Keratinocyte (primary cell): Measurements from ENCODE around the gene CCNL2. TPM values are rescaled to one million over a fixed set of nuclear protein-coding genes. Genes with fewer than 3 reads are reported as not detected.

Experiments
- DNase-seq: peaks from one replicate; pipeline ENCODE4 v3.0.0-alpha.2; 2011; ENCODE audit warnings: low read depth, missing footprints, low spot score
- FAIRE-seq: peaks from 2 replicates; lab custom pipeline; 2011; peaks lifted over from hg19 to GRCh38; lab: Jason Lieb, UNC
- H2AFZ ChIP-seq: 2 replicates; pipeline ENCODE4 v1.6.0; 2012; ENCODE audit warnings: low read length, control low read depth, inconsistent platforms; ENCODE audit not compliant: control insufficient read depth
- H3K27ac ChIP-seq: 2 replicates; pipeline ENCODE4 v1.5.1; 2011; ENCODE audit warnings: low read length; ENCODE audit not compliant: control insufficient read depth, insufficient read depth
- H3K27me3 ChIP-seq: 3 replicates; pipeline ENCODE4 v1.6.0; 2011; ENCODE audit warnings: low read length; ENCODE audit not compliant: control insufficient read depth, insufficient read depth; ENCODE audit errors: extremely low read depth
- H3K36me3 ChIP-seq, 2 experiments: 2 replicates in 1 of 2; 3 replicates in 1 of 2; pipeline ENCODE4 v1.5.1; 2011; ENCODE audit warnings: low read length in 2 of 2, mild to moderate bottlenecking in 1 of 2; ENCODE audit not compliant: control insufficient read depth in 2 of 2, insufficient read depth in 2 of 2; ENCODE audit errors: extremely low read depth in 1 of 2
- H3K4me1 ChIP-seq: 3 replicates; pipeline ENCODE4 v1.5.1; 2011; ENCODE audit warnings: low read length; ENCODE audit not compliant: control insufficient read depth, insufficient read depth; ENCODE audit errors: extremely low read depth
- H3K4me2 ChIP-seq: 3 replicates; pipeline ENCODE4 v1.6.0; 2011; ENCODE audit warnings: low read depth, low read length; ENCODE audit not compliant: control insufficient read depth, insufficient read depth; ENCODE audit errors: extremely low read depth
- H3K4me3 ChIP-seq, 3 experiments: fragments of 200-600 bp in 1 of 3; sonication (generic) in 1 of 3; 2 replicates in 2 of 3; 3 replicates in 1 of 3; pipeline ENCODE4 v1.5.1; 2011 to 2016; ENCODE audit warnings: low read length in 3 of 3, mild to moderate bottlenecking in 3 of 3, control low read depth in 2 of 3, inconsistent platforms in 1 of 3, low read depth in 1 of 3, mixed read lengths in 1 of 3, mixed run types in 1 of 3, moderate library complexity in 1 of 3; ENCODE audit not compliant: control insufficient read depth in 2 of 3, insufficient read depth in 2 of 3; ENCODE audit errors: extremely low read depth in 1 of 3
- H3K79me2 ChIP-seq: 2 replicates; pipeline ENCODE4 v1.6.0; 2012; ENCODE audit warnings: low read length; ENCODE audit not compliant: control insufficient read depth, insufficient read depth
- H3K9ac ChIP-seq: 3 replicates; pipeline ENCODE4 v1.6.0; 2011; ENCODE audit warnings: low read length; ENCODE audit not compliant: control insufficient read depth, insufficient read depth; ENCODE audit errors: extremely low read depth
- H3K9me1 ChIP-seq: 3 replicates; pipeline ENCODE4 v1.6.0; 2011; ENCODE audit warnings: low read length; ENCODE audit not compliant: control insufficient read depth, insufficient read depth; ENCODE audit errors: extremely low read depth
- H3K9me3 ChIP-seq: 2 replicates; pipeline ENCODE4 v1.5.1; 2012; ENCODE audit warnings: low read depth, low read length; ENCODE audit not compliant: control insufficient read depth
- H4K20me1 ChIP-seq: 3 replicates; pipeline ENCODE4 v1.6.0; 2011; ENCODE audit warnings: low read length; ENCODE audit not compliant: control insufficient read depth, insufficient read depth; ENCODE audit errors: extremely low read depth
- EZH2 ChIP-seq: IDR thresholded peaks from one replicate; pipeline ENCODE4 v1.6.1; 2012; ENCODE audit warnings: inconsistent platforms, mild to moderate bottlenecking, low read length, moderate library complexity
- dilution Hi-C: fragments of 300-500 bp; cut with MboI; formaldehyde crosslinking; loops from one replicate; pipeline ENCODE4 v1.7.0; 2020; ENCODE audit warnings: low sequenced_read_pairs; ENCODE audit not compliant: extremely low pct_ligation_motif_present
- polyA plus RNA-seq, 5 experiments: library from polyadenylated mRNA; depleted of rRNA in 3 of 5; stranded (reverse) in 3 of 5; stranded (forward) in 1 of 5; unstranded in 1 of 5; fragments of >200 nt; gene quantifications; 1 replicate in 1 of 5; 2 replicates in 3 of 5; 3 replicates in 1 of 5; pipeline versions ENCODE4 v1.2.1 to v1.2.3, GENCODE V29; 2011 to 2012; ENCODE audit warnings: missing spikeins in 2 of 5, low read depth in 1 of 5, low replicate concordance in 1 of 5
- TF ChIP-seq, protein P1 (sequence below), 3 experiments: IDR thresholded peaks in 1 of 3; conservative IDR thresholded peaks in 1 of 3; optimal IDR thresholded peaks in 1 of 3; 2 replicates in 2 of 3; 3 replicates in 1 of 3; pipeline versions ENCODE3 to v1.5.1; 2011; ENCODE audit warnings: low read length in 3 of 3, mild to moderate bottlenecking in 3 of 3, moderate library complexity in 2 of 3, control low read depth in 1 of 3, inconsistent platforms in 1 of 3; ENCODE audit not compliant: insufficient read depth in 2 of 3; ENCODE audit errors: extremely low read depth in 1 of 3

Gene CCNL2
- polyA plus RNA-seq, 1 donor (not counting 4 experiments of a cell fraction or from before 2014, with no cell fraction given): 140 TPM

DNA sequence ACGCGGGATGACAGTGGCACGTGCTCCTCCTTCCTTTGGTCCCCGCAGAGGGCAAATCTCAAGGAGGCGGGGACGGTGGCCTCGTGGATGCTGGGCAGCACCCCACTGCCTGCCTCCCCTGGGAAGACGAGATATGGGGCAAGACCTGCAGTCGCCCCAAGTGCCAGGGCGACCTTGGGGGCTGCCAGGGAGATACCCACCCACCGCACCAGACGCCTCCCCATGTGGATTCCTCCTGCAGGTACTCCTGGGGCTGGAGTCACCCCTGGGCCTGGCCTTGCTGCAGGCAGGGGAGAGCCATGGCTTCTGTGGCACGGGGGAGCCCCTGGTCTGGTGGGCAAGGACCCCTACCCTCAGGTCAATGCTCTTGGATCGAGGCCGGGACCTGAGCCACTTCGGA lies 18.3 kb downstream of the CCNL2 start:
- Histone ChIP-seq H4K20me1 (no peaks in the 10 kb centered on the region), H3K27ac (no peak overlapping the region), H3K79me2 (peaks cover 8% of the 10 kb centered on the region), H3K9ac (no peak overlapping the region), H2AFZ (no peak overlapping the region), H3K4me2 (no peak overlapping the region), H3K4me1 (peaks cover 2% of the 10 kb centered on the region), H3K27me3 (no peaks in the 10 kb centered on the region), H3K9me1 (no peaks in the 10 kb centered on the region), H3K4me3 (no peak overlapping the region), H3K36me3 (peaks cover 3 to 20% of the 10 kb centered on the region in 2 experiments), H3K9me3 (no peaks in the 10 kb centered on the region)
- dilution Hi-C loops: no loop called here
- FAIRE-seq: no peak
- no peak for DNase-seq
- TF ChIP-seq EZH2: no peak
- TF ChIP-seq, protein P1, sequence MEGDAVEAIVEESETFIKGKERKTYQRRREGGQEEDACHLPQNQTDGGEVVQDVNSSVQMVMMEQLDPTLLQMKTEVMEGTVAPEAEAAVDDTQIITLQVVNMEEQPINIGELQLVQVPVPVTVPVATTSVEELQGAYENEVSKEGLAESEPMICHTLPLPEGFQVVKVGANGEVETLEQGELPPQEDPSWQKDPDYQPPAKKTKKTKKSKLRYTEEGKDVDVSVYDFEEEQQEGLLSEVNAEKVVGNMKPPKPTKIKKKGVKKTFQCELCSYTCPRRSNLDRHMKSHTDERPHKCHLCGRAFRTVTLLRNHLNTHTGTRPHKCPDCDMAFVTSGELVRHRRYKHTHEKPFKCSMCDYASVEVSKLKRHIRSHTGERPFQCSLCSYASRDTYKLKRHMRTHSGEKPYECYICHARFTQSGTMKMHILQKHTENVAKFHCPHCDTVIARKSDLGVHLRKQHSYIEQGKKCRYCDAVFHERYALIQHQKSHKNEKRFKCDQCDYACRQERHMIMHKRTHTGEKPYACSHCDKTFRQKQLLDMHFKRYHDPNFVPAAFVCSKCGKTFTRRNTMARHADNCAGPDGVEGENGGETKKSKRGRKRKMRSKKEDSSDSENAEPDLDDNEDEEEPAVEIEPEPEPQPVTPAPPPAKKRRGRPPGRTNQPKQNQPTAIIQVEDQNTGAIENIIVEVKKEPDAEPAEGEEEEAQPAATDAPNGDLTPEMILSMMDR (optimal IDR thresholded peaks at IDR 0.05 in 1 of 3, IDR thresholded peaks at IDR 0.05 in 1 of 3, conservative IDR thresholded peaks at IDR 0.05 in 1 of 3; ENCODE audit: extremely low read depth in 1 of 3, insufficient read depth in 2 of 3, low read length in 3 of 3): no peak

DNA sequence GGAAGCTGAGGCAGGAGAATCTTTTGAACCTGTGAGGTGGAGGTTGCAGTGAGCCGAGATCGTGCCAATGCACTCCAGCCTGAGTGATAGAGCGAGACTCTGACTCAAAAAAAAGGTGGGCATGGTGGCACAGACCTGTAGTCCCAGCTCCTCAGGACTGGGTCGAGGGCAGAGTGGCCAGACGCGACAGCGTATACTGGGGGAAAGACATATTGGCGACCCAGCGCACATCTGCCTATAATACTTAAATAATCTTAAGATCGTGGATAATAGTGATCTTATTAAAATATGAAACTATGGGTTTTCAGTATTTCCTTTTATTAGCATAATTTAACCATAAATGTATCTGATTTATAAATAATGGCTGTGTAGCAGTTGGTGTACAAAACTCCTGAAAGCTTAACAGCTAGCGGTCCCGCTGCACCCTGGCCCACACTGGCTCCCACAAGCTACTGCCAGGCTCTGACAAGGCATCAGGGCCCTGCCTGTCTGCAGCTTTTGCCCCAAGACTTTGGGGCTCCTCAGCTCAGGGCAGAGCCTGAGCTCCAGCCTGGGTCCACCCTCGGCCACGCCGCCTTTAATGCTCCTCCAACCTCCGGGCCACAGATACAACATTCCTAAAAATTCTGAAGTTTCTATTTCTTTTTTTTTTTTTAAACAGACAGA lies 21.5 kb downstream of the CCNL2 start:
- H3K9me1 ChIP-seq: no peaks in the 10 kb centered on the region
- H3K27ac ChIP-seq: no peak overlapping the region
- H3K4me3 ChIP-seq: no peak overlapping the region
- TF ChIP-seq EZH2: no peak
- TF ChIP-seq, protein P1 (optimal IDR thresholded peaks at IDR 0.05 in 1 of 3, IDR thresholded peaks at IDR 0.05 in 1 of 3, conservative IDR thresholded peaks at IDR 0.05 in 1 of 3; ENCODE audit: extremely low read depth in 1 of 3, insufficient read depth in 2 of 3, low read length in 3 of 3): no peak
- no peaks in the 10 kb centered on the region for H3K27me3 ChIP-seq
- H3K36me3 ChIP-seq: peaks cover 0 to 17% of the 10 kb centered on the region in 2 experiments
- peaks cover 12% of the 10 kb centered on the region for H3K4me1 ChIP-seq
- H3K79me2 ChIP-seq: peaks cover 22% of the 10 kb centered on the region
- no peaks in the 10 kb centered on the region for H3K9me3 ChIP-seq
- no peak overlapping the region for H3K4me2 ChIP-seq
- no peak overlapping the region for H2AFZ ChIP-seq
- FAIRE-seq (no peak), DNase-seq (no peak)
- dilution Hi-C loops: no loop called here
- no peak overlapping the region for H3K9ac ChIP-seq
- H4K20me1 ChIP-seq: no peaks in the 10 kb centered on the region
